Heart right ventricle (tissue), 16 donors: Measurements from ENCODE around the gene KCNH8. TPM values are rescaled to one million over a fixed set of nuclear protein-coding genes. Genes with fewer than 3 reads are reported as not detected.
A peak's percentile ranks its signal among the peaks of the same experiment; 100 is the strongest.
"Not testable (repeated sequence)": the region's sequence is repeated elsewhere in the genome, so short reads cannot be mapped to it uniquely, and the experiment has no call there.

ENCODE experiments used
- ATAC-seq, 8 donors: fragments of 200-7000 bp; cut with Tn5 transposase; one replicate each; pipeline ENCODE4 v1.9.1; 2020; ENCODE audit warnings: mild to moderate bottlenecking in 8 of 8, moderate library complexity in 8 of 8, moderate number of reproducible peaks in 1 of 8
- DNase-seq, 2 donors: peaks; one replicate each; pipeline ENCODE4 v3.0.0-alpha.2; 2020
- H3K27ac ChIP-seq, 10 donors: fragments of 200-600 bp; sonication (generic) in 2 of 10; one replicate each; pipeline versions ENCODE4 v1.5.0 to v1.8.0; 2020 to 2022; ENCODE audit warnings: mild to moderate bottlenecking in 3 of 10
- H3K27me3 ChIP-seq, 7 donors: fragments of 200-600 bp; one replicate each; pipeline ENCODE4 v1.8.0; 2021 to 2022; ENCODE audit warnings: mild to moderate bottlenecking in 2 of 7
- H3K36me3 ChIP-seq, 9 donors: fragments of 200-600 bp; sonication (generic) in 1 of 9; one replicate each; pipeline versions ENCODE4 v1.5.0 to v1.8.0; 2020 to 2022; ENCODE audit warnings: mild to moderate bottlenecking in 2 of 9
- H3K4me1 ChIP-seq, 9 donors: fragments of 200-600 bp; sonication (generic) in 1 of 9; one replicate each; pipeline versions ENCODE4 v1.5.0 to v1.8.0; 2020 to 2022; ENCODE audit warnings: mild to moderate bottlenecking in 4 of 9
- H3K4me3 ChIP-seq, 10 donors: fragments of 200-600 bp; sonication (generic) in 2 of 10; one replicate each; pipeline versions ENCODE4 v1.5.0 to v1.8.0; 2020 to 2022; ENCODE audit warnings: mild to moderate bottlenecking in 7 of 10, moderate library complexity in 2 of 10
- H3K9me3 ChIP-seq, 11 donors: fragments of 200-600 bp in 10 of 11; sonication (generic) in 2 of 11; one replicate each; pipeline versions ENCODE4 v1.5.0 to v1.8.0; 2013 to 2022; ENCODE audit warnings: mild to moderate bottlenecking in 2 of 11, control low read depth in 1 of 11, moderate library complexity in 1 of 11
- CTCF ChIP-seq, 9 donors: fragments of 200-600 bp; sonication (generic) in 2 of 9; IDR thresholded peaks; one replicate each; pipeline versions ENCODE4 v1.5.0 to v1.8.0; 2021 to 2022; ENCODE audit warnings: antibody characterized with exemption in 9 of 9, mild to moderate bottlenecking in 5 of 9, moderate library complexity in 1 of 9
- WGBS, 2 donors: extraction: QIAGEN DNeasy Blood & Tissue Kit; methylation state at CpG; one replicate each; pipeline ENCODE4 v1.1.7; 2013; ENCODE audit warnings: inconsistent platforms in 1 of 2; 5-methylcytosine and 5-hydroxymethylcytosine counted together
- intact Hi-C, 10 donors: fragments of 100-400 bp; cut with DNase I; formaldehyde crosslinking; loops; one replicate each; pipeline versions ENCODE4 v1.11.1 to v1.14.2; 2022
- long read RNA-seq, 3 donors: library from polyadenylated mRNA; unstranded; transcript quantifications; one replicate each; pipeline ENCODE4 v2.0.0, GENCODE V29; 2020 to 2021
- polyA plus RNA-seq, 2 donors: library from polyadenylated mRNA; stranded (reverse); fragments of 200-250 nt; gene quantifications; one replicate each; pipeline ENCODE4 v1.2.3, GENCODE V29; 2013
- total RNA-seq, 10 donors: library from RNA; stranded (reverse); fragmentation: NEBNext Ultra II Directional in 3 of 10; extraction: Animal tissue kit (Norgen Biotek cat#: 25700) in 3 of 10; gene quantifications; one replicate each; pipeline versions ENCODE4 v1.2.1 to v1.2.4, GENCODE V29; 2021 to 2023
- donor health status: Arrhythmogenic right ventricular cardiomyopathy.
- donor health status: ischemic (EF 13 %, LVEDD 7.1; RV severe dilation, severe dysfunction).
- donor health status: healthy with polysubstance abuse.
- donor health status: DM: no; HTN: yes; CAD: no.
- donor health status: DM: no; HTN: no; CAD: no.
- donor health status: ischemic (EF 25% LVEDD 6.9; RV normal size, moderate dysfunction).
- donor health status: ischemic (EF 25% LVEDD 5.7; RV mildly dilated, moderate dysfunction).
- donor health status: healthy.
- donor health status: DM: yes; HTN: yes; CAD: no.
- donor health status: Ischemic cardiomyopathy.
- donor health status: ischemic (EF 35%, LVEDD 5.7; RV mildly dilated, moderate dysfunction).
- donor health status: nonischemic (EF 11% LVEDD 7.7; RV severe dilation, severe dysfunction).
- donor health status: DM: yes; HTN: yes; CAD: no.
- donor health status: PGD.
- donor health status: ischemic (EF 29% LVEDD 5.4; RV normal size, mild dysfunction).
- donor health status: nonischemic (EF 23%, LVEDD 6.1; RV moderate dilation, normal function).

The KCNH8 gene
- total RNA-seq, result under 1 TPM in 7 of 10 donors, not detected in 3; 0.07 to 0.50 (median 0.11) TPM
- polyA plus RNA-seq, result under 1 TPM; 0.03 to 0.07 TPM
- long read RNA-seq, donor 1, result 0 reads
- long read RNA-seq, donor 2, partial matches to known transcripts, result 0 of 1 reads
- long read RNA-seq, donor 2, other reads (novel, unspliced or antisense), result 1 of 1 reads
- long read RNA-seq, donor 3, result 0 reads

- Histone ChIP-seq H3K4me1 (peaks cover 0 to 23% (median 13%) of the 10 kb centered on the region in 9 donors), H3K27me3 (peaks cover 0 to 66% (median 51%) of the 10 kb centered on the region in 7 donors), H3K36me3 (no peaks in the 10 kb centered on the region), H3K9me3 (peaks cover 0 to 16% (median 0%) of the 10 kb centered on the region in 11 donors), H3K27ac (peak within 1 kb of the TSS in 3 of 10 donors; percentile 25 to 50 (median 39)), H3K4me3 (peak within 1 kb of the TSS; percentile 29 to 87 (median 60))
- TF ChIP-seq CTCF (IDR thresholded peaks at IDR 0.05), result no peak
- intact Hi-C loops, result no loop called here
- peak; percentile 3 to 11 for DNase-seq
- peak in 4 of 8 donors; percentile 27 to 35 (median 32) for ATAC-seq
- 1% methylated on average over 48 to 64 of the region's 64 CpGs for WGBS, 2 donors
Measured at GRCh38 chr3:19147905-19148767, at the start of gene KCNH8. TSS of gene KCNH8 (plus strand) at chr3:19148510. CDS start at chr3:19148720, 210 bp downstream.

GRCh38 chr3:19102654-19103290 is 45.5 kb upstream of the KCNH8 start:
- ATAC-seq, DNase-seq, H3K36me3 ChIP-seq, intact Hi-C loops, H3K4me1 ChIP-seq, H3K9me3 ChIP-seq: not testable (repeated sequence)
- H3K4me3 ChIP-seq, result peak overlapping the region in 3 of 10 donors; percentile 25 to 44 (median 37)
- peak overlapping the region in 1 of 10 donors; percentile 65 for H3K27ac ChIP-seq
- H3K27me3 ChIP-seq, result peaks cover 0 to 17% (median 0%) of the 10 kb centered on the region in 7 donors
- 38 to 66% methylated on average over 22 to 24 of the region's 29 CpGs for WGBS, 2 donors

- Histone ChIP-seq H3K27me3 (peaks cover 0 to 17% (median 0%) of the 10 kb centered on the region in 7 donors), H3K27ac (no peak overlapping the region), H3K36me3 (no peaks in the 10 kb centered on the region), H3K9me3 (peaks cover 0 to 3% (median 0%) of the 10 kb centered on the region in 11 donors), H3K4me1 (no peaks in the 10 kb centered on the region), H3K4me3 (peak overlapping the region in 1 of 10 donors; percentile 37)
- WGBS, 2 donors, result 77 to 82% methylated on average over 3 of the region's 3 CpGs
- intact Hi-C loops, result no loop called here
- DNase-seq, result no peak
- no peak for ATAC-seq
- no peak for TF ChIP-seq CTCF (IDR thresholded peaks at IDR 0.05)
Measured at GRCh38 chr3:19103510-19103909, 44.8 kb upstream of the KCNH8 start.

- intact Hi-C loops, result no loop called here
- H3K4me3 ChIP-seq, result no peak overlapping the region
- ATAC-seq, result no peak
- no peaks in the 10 kb centered on the region for H3K4me1 ChIP-seq
- H3K27me3 ChIP-seq, result peaks cover 0 to 17% (median 0%) of the 10 kb centered on the region in 7 donors
- no peak for DNase-seq
- no peaks in the 10 kb centered on the region for H3K36me3 ChIP-seq
- H3K9me3 ChIP-seq, result peaks cover 0 to 3% (median 0%) of the 10 kb centered on the region in 11 donors
- TF ChIP-seq CTCF (IDR thresholded peaks at IDR 0.05), result no peak
- H3K27ac ChIP-seq, result no peak overlapping the region
Measured at GRCh38 chr3:19104459-19104858, 43.9 kb upstream of the KCNH8 start.
